T-helper 2 cell treated with Interferon-gamma antibody and Interleukin-4, amounts not matched to agents 5 μg/mL and 100 μg/mL, for 36 hours (primary cell): ENCODE results near the gene CD300LF.
A peak's percentile ranks its signal among the peaks of the same experiment; 100 is the strongest.

Experiments
- DNase-seq: peaks from one replicate; pipeline ENCODE4 v3.0.0; 2021; ENCODE audit warnings: low spot score
- H3K27ac Mint-ChIP-seq: one replicate; pipeline ENCODE4 v1.8.0; 2021; ENCODE audit warnings: mild to moderate bottlenecking, mixed read lengths
- H3K27me3 Mint-ChIP-seq: one replicate; pipeline ENCODE4 v1.8.0; 2021; ENCODE audit warnings: low read depth, mixed read lengths
- H3K36me3 Mint-ChIP-seq: one replicate; pipeline ENCODE4 v1.8.0; 2021; ENCODE audit warnings: low read depth, mixed read lengths
- H3K4me1 Mint-ChIP-seq: one replicate; pipeline ENCODE4 v1.8.0; 2021; ENCODE audit warnings: low read depth, mixed read lengths
- H3K4me3 Mint-ChIP-seq: one replicate; pipeline ENCODE4 v1.8.0; 2022; ENCODE audit warnings: mild to moderate bottlenecking, moderate library complexity, mixed read lengths
- H3K9me3 Mint-ChIP-seq: one replicate; pipeline ENCODE4 v1.8.0; 2021; ENCODE audit warnings: mixed read lengths

Gene CD300LF

DNA sequence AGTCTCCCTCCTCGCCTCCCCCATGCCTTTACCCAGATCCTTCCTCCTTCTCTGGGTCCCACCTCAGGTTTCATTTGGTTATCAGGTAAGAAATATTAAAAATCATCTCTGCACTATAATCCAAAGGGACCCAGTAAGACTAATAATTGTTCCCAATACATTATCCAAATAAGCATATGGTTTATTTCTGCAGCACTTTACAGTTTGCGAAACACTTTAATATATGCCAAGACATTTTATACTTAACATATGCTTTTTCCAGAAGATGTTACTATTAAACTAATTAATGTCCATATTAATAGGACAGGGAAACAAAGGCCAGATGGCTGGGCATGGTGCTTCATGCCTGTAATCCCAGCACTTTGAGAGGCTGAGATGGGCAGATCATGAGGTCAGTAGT, 33.3 kb downstream of the CD300LF start:
- no peak for DNase-seq

DNA sequence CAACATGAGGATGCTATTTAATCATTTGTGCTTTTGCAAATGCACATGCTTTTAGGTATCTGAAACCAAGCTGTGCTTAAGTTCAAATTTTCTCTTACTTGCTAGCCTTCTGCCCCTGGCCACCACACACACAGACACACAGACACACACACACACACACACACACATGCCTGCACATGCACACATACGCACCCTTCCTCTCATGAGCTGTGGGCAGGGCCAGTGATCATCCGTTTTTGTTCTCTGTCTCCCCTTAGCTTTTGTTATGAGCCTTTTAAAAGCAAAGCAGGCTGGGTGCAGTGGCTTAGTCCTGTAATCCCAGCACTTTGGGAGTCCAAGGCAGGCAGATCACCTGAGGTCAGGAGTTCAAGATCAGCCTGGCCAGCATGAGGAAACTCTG, 34.2 kb downstream of the CD300LF start:
- Mint-ChIP-seq H3K36me3 (no peaks in the 10 kb centered on the region), H3K9me3 (no peaks in the 10 kb centered on the region), H3K4me3 (no peak overlapping the region), H3K27ac (no peak overlapping the region), H3K27me3 (peaks cover 43% of the 10 kb centered on the region), H3K4me1 (peaks cover 15% of the 10 kb centered on the region)
- no peak for DNase-seq

More for the DNA sequence above, 33.3 kb downstream of the CD300LF start:
- H3K4me3 Mint-ChIP-seq = no peak overlapping the region
- H3K27ac Mint-ChIP-seq = no peak overlapping the region
- no peaks in the 10 kb centered on the region for H3K36me3 Mint-ChIP-seq
- no peaks in the 10 kb centered on the region for H3K9me3 Mint-ChIP-seq
- H3K27me3 Mint-ChIP-seq = peaks cover 43% of the 10 kb centered on the region
- peaks cover 15% of the 10 kb centered on the region for H3K4me1 Mint-ChIP-seq

DNA sequence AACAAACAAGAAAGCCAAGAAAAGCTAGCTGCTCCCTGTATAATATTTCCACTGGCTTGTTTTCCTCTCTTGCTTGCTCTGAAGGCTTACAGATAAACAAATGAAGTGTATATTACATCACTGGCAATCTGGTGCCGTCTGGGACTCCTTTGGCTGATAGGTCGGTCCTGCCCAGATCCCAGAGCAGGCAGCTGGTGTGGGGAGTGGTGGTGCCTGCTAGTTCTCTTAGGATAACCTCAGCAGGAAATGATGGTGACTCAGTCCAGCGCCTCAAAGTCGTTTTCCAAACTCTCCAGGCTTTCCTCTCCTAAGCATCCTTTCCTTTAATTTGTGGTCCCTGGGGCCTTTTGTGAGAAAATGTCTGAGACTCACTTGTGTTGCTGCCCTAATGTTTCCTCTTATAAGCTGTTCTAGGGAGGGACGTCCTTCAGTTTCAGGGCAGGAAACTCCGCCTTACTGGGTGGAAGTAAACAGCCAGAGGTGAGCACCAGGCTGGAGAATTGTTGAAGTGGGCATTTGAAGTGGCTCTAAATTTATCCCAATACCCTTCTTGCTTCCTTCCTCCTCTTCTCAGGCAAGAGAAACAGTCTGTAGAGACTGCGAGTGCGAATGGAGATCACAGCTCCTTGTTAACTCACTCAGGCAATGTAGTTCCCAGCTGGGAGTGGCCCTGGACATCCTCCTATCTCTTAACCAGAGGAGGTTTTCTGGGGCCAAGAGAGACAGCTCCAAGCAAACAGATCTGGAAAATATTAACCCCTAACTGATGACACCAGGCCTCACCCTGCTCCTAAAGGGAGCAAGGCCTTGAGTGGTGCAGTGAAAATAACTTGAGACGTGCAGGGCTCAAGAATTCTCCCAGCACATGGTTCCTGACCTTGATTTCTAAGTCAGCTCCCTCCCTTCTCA, 34.9 kb downstream of the CD300LF start:
- DNase-seq = no peak
- Mint-ChIP-seq H3K27me3 (peaks cover 50% of the 10 kb centered on the region), H3K9me3 (no peaks in the 10 kb centered on the region), H3K27ac (peak overlapping the region; percentile 32), H3K4me3 (peak overlapping the region; percentile 3), H3K4me1 (peaks cover 15% of the 10 kb centered on the region), H3K36me3 (no peaks in the 10 kb centered on the region)

DNA sequence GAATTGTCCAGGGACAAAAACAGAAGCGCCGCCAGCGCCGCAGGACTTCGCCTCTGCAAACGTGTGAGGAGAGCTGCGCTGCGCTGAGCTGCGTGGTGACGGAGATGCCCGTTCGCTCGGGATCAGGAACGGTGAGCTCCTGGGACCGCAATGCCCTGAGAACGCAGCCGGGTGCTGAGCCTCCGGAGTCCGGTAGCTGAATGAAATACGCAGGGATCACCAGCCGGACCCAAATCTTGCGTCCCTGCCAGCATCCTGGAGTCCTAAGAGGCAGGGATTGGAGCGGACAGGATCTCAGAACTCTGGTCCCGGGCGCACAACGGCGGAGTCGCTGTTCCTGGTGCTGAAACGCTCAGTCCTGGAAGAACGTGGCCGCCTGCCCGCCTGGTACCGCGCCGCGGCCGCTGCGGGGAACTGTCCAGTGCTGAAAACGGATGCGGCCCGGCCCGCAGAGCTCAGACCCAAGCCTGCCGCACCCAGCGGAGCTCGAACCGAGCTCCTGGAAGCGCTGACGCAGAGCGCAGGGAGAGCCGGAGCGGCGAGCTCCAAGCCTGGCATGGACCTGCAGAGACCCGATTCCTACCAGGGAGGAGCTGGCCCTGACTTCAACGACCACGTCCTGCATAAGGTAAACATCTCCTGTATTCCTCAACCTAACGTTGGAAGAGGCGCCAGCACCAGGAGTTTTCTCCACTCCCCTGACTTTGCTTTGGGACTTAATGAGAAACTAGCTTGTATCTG, 41.5 kb downstream of the CD300LF start:
- Mint-ChIP-seq H3K27ac (no peak overlapping the region), H3K4me1 (no peaks in the 10 kb centered on the region), H3K36me3 (no peaks in the 10 kb centered on the region), H3K27me3 (peaks cover 71% of the 10 kb centered on the region), H3K4me3 (no peak overlapping the region), H3K9me3 (peaks cover 4% of the 10 kb centered on the region)
- DNase-seq = peak; percentile 72

DNA sequence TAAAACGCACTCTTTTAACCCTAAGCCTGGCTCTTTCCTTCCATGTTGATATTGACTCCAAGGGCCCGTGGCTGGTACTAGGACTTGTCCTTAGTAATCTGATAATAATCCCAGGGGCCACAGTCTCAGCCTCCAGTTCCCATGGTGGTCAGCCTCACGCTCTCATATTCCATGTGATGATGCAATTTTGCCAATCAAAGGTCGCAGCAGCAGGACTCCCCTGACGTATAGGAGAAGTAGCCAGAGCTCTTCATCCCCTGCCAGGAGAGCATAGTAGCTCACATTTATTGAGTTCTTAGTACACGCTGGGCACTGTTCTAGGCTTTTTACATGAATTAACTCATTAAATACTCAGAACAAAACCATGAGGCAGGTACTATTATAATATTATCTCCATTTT, 42.4 kb downstream of the CD300LF start:
- H3K27me3 Mint-ChIP-seq = peaks cover 67% of the 10 kb centered on the region

GRCh38 chr17:74663561-74663960, 49.2 kb downstream of the CD300LF start:
- no peaks in the 10 kb centered on the region for H3K36me3 Mint-ChIP-seq
- H3K9me3 Mint-ChIP-seq = no peaks in the 10 kb centered on the region
- H3K4me1 Mint-ChIP-seq = no peaks in the 10 kb centered on the region
- no peak overlapping the region for H3K4me3 Mint-ChIP-seq
- no peak overlapping the region for H3K27ac Mint-ChIP-seq
- DNase-seq = no peak
- peaks cover 64% of the 10 kb centered on the region for H3K27me3 Mint-ChIP-seq

More for the DNA sequence above, 42.4 kb downstream of the CD300LF start:
- Mint-ChIP-seq H3K27ac (no peak overlapping the region), H3K9me3 (peaks cover 4% of the 10 kb centered on the region), H3K36me3 (no peaks in the 10 kb centered on the region), H3K4me3 (no peak overlapping the region), H3K4me1 (no peaks in the 10 kb centered on the region)
- DNase-seq = no peak

GRCh38 chr17:74659889-74660288, 52.8 kb downstream of the CD300LF start:
- Mint-ChIP-seq H3K4me1 (peaks cover 3% of the 10 kb centered on the region), H3K36me3 (no peaks in the 10 kb centered on the region), H3K27me3 (peaks cover 63% of the 10 kb centered on the region), H3K9me3 (no peaks in the 10 kb centered on the region), H3K27ac (no peak overlapping the region), H3K4me3 (no peak overlapping the region)
- DNase-seq = no peak

DNA sequence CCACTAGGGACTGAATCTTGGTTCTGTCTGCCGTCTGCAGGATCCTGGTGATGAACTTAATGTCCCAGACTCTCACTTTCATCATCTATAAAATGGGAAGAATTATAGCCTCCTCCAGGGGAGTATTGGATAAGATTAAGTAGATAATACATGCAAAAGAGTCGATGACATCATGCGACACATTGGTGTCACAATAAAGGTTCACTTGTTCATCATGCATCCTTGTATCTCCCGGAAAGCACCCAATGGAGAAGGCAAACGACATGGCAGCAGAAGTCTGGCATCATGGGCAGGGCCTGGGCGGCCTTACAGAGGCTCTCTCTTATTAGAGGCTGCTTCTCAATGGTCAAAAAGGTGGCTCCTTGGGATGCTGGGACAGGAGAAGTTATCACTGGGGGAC, 54.1 kb downstream of the CD300LF start:
- peaks cover 3% of the 10 kb centered on the region for H3K4me1 Mint-ChIP-seq
- peaks cover 57% of the 10 kb centered on the region for H3K27me3 Mint-ChIP-seq
- H3K9me3 Mint-ChIP-seq = no peaks in the 10 kb centered on the region

DNA sequence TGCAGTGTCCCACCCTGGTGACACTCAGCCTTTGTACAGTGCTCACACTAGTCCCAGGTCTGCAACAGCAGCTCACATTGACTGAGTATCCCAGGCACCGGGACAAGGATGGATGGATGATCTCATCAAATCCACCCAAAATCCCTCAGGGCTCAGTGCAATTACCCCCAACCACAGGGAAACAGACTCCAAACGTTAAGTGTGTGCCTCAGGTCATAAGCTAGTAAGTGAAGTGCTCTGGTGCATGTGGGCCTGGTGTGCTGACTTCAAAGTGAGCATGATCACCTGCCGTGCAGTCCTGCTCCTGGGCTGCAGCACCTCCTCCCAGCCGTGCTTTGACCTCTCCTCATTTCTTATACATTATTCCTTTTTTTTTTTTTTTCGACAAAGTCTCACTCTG, 58.0 kb downstream of the CD300LF start:
- Mint-ChIP-seq H3K36me3 (no peaks in the 10 kb centered on the region), H3K27ac (no peak overlapping the region), H3K9me3 (no peaks in the 10 kb centered on the region), H3K27me3 (peaks cover 59% of the 10 kb centered on the region), H3K4me1 (peaks cover 3% of the 10 kb centered on the region), H3K4me3 (no peak overlapping the region)
- DNase-seq = no peak

More for the DNA sequence above, 54.1 kb downstream of the CD300LF start:
- Mint-ChIP-seq H3K27ac (no peak overlapping the region), H3K4me3 (no peak overlapping the region), H3K36me3 (no peaks in the 10 kb centered on the region)
- DNase-seq = no peak

GRCh38 chr17:74652020-74652419, 60.7 kb downstream of the CD300LF start:
- Mint-ChIP-seq H3K36me3 (no peaks in the 10 kb centered on the region), H3K27me3 (peaks cover 51% of the 10 kb centered on the region), H3K27ac (no peak overlapping the region), H3K4me1 (no peaks in the 10 kb centered on the region), H3K9me3 (no peaks in the 10 kb centered on the region), H3K4me3 (no peak overlapping the region)
- no peak for DNase-seq

DNA sequence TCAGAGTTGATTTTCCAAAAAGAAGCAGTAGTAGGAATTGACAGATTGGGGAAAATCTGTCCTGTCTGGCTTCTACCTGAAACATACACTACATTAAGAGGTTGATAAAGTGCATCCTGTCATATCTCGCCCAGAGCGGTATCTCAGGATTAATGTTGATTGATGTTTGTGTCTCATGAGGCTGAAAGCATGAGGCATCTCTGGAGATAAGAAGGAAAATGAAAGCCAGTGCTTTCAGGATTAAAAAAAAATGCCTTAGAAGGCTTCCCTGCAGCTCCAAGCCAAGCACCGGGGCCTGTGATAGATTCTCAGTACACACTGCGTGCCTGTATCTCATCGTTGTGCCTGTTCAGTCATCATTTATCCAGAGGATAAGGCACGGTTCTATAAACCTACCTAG, 62.8 kb downstream of the CD300LF start:
- H3K27ac Mint-ChIP-seq = no peak overlapping the region
- H3K4me1 Mint-ChIP-seq = no peaks in the 10 kb centered on the region
- no peak overlapping the region for H3K4me3 Mint-ChIP-seq
- no peaks in the 10 kb centered on the region for H3K9me3 Mint-ChIP-seq
- no peaks in the 10 kb centered on the region for H3K36me3 Mint-ChIP-seq
- DNase-seq = no peak
- peaks cover 50% of the 10 kb centered on the region for H3K27me3 Mint-ChIP-seq

GRCh38 chr17:74647871-74648672, 64.7 kb downstream of the CD300LF start:
- Mint-ChIP-seq H3K4me3 (no peak overlapping the region), H3K27me3 (peaks cover 59% of the 10 kb centered on the region), H3K4me1 (no peaks in the 10 kb centered on the region)

DNA sequence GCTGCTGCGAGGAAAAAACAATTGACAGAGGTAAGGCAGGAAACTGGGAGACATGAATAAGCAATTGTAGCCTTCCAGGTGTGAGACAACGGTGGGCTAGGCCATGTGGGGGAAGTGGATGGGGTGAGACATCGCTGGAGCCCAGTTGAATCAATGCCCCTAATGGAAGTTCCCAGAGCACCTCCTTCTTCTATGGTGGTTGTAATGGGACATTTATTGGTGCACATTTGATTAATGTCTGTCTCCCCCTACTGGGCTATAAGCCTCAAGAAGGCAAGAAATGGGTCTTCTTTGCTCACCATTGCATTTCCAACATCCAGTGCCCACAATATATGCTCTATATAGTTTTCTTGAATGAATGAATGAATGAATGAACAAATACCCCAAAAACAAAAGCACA, 66.5 kb downstream of the CD300LF start:
- no peak overlapping the region for H3K27ac Mint-ChIP-seq
- H3K4me1 Mint-ChIP-seq = peaks cover 5% of the 10 kb centered on the region
- no peaks in the 10 kb centered on the region for H3K9me3 Mint-ChIP-seq
- DNase-seq = no peak
- H3K27me3 Mint-ChIP-seq = peaks cover 60% of the 10 kb centered on the region
- H3K36me3 Mint-ChIP-seq = no peaks in the 10 kb centered on the region
- no peak overlapping the region for H3K4me3 Mint-ChIP-seq

More at GRCh38 chr17:74647871-74648672, 64.7 kb downstream of the CD300LF start:
- no peak for DNase-seq
- H3K27ac Mint-ChIP-seq = no peak overlapping the region
- no peaks in the 10 kb centered on the region for H3K9me3 Mint-ChIP-seq
- no peaks in the 10 kb centered on the region for H3K36me3 Mint-ChIP-seq
